Keratinocyte (primary cell): ENCODE results near the gene SSTR3.

Source experiments
- CTCF ChIP-seq, 3 experiments: IDR thresholded peaks in 1 of 3; conservative IDR thresholded peaks in 1 of 3; optimal IDR thresholded peaks in 1 of 3; 2 replicates in 2 of 3; 3 replicates in 1 of 3; pipeline versions ENCODE3 to v1.5.1; 2011; ENCODE audit warnings: low read length in 3 of 3, mild to moderate bottlenecking in 3 of 3, moderate library complexity in 2 of 3, control low read depth in 1 of 3, inconsistent platforms in 1 of 3; ENCODE audit not compliant: insufficient read depth in 2 of 3; ENCODE audit errors: extremely low read depth in 1 of 3
- EZH2 ChIP-seq: IDR thresholded peaks from one replicate; pipeline ENCODE4 v1.6.1; 2012; ENCODE audit warnings: inconsistent platforms, mild to moderate bottlenecking, low read length, moderate library complexity

- TF ChIP-seq CTCF (optimal IDR thresholded peaks at IDR 0.05 in 1 of 3, IDR thresholded peaks at IDR 0.05 in 1 of 3, conservative IDR thresholded peaks at IDR 0.05 in 1 of 3; ENCODE audit: extremely low read depth in 1 of 3, insufficient read depth in 2 of 3, low read length in 3 of 3) = no peak
- no peak for TF ChIP-seq EZH2
These were observed 37.3 kb downstream of the SSTR3 start for GRCh38 chr22:37174964-37175363.
